HG03066 (cell line): ENCODE data around the gene HEBP1.

Experiments used
- ATAC-seq: cut with Tn5 transposase; IDR thresholded peaks from one replicate; pipeline ENCODE4 v1.9.1; 2021; ENCODE audit warnings: low read depth; ENCODE audit not compliant: unreplicated experiment

HEBP1 gene

GRCh38 chr12:12954878-12955625, 45.0 kb downstream of the HEBP1 start:
- no peak for ATAC-seq

GRCh38 chr12:12954356-12954755, 45.7 kb downstream of the HEBP1 start:
- ATAC-seq: no peak

GRCh38 chr12:12952036-12952435, 48.0 kb downstream of the HEBP1 start, which contains the start of gene GPRC5D:
Gene GPRC5D, minus strand, starts transcription at chr12:12952170. Its CDS starts 1,786 bp downstream, at chr12:12950384.
- no peak for ATAC-seq

- ATAC-seq: no peak
Measured at GRCh38 chr12:12951504-12951903, 48.6 kb downstream of the HEBP1 start.

GRCh38 chr12:12947902-12948301, 52.2 kb downstream of the HEBP1 start:
- no peak for ATAC-seq

- ATAC-seq: no peak
Measured at GRCh38 chr12:12946686-12947355, 53.2 kb downstream of the HEBP1 start.

- ATAC-seq: no peak
Measured at GRCh38 chr12:12945591-12945990, 54.5 kb downstream of the HEBP1 start.

- ATAC-seq: no peak
Measured at GRCh38 chr12:12943586-12944260, 56.3 kb downstream of the HEBP1 start.

- no peak for ATAC-seq
Measured at GRCh38 chr12:12941450-12942350, 58.4 kb downstream of the HEBP1 start.

- ATAC-seq: no peak
Measured at GRCh38 chr12:12939888-12940287, 60.2 kb downstream of the HEBP1 start.

- no peak for ATAC-seq
Measured at GRCh38 chr12:12938541-12938940, 61.5 kb downstream of the HEBP1 start.

GRCh38 chr12:12936983-12937491, 63.0 kb downstream of the HEBP1 start:
- no peak for ATAC-seq

- no peak for ATAC-seq
Measured at GRCh38 chr12:12934556-12934955, 65.5 kb downstream of the HEBP1 start.

- no peak for ATAC-seq
Measured at GRCh38 chr12:12933742-12934141, 66.3 kb downstream of the HEBP1 start.

GRCh38 chr12:12930633-12931219, 69.3 kb downstream of the HEBP1 start:
- ATAC-seq: no peak

- no peak for ATAC-seq
Measured at GRCh38 chr12:12929696-12930095, 70.4 kb downstream of the HEBP1 start.

- ATAC-seq: no peak
Measured at GRCh38 chr12:12927211-12928079, 72.6 kb downstream of the HEBP1 start.

GRCh38 chr12:12926571-12927071, 73.4 kb downstream of the HEBP1 start:
- ATAC-seq: no peak

GRCh38 chr12:12925388-12925787, 74.7 kb downstream of the HEBP1 start:
- ATAC-seq: no peak
